Measurements from ENCODE around the gene BST1.

BST1 gene

GRCh38 chr4:15716115-15716514, 13.2 kb downstream of the BST1 start:
- no peak overlapping the region for H3K4me3 ChIP-seq (ENCODE audit: low read length)
- no peak for DNase-seq (ENCODE audit: low read depth)
- TF ChIP-seq CTCF (IDR thresholded peaks at IDR 0.05; ENCODE audit: insufficient read depth, low read depth, low read length, missing control alignments) = no peak

GRCh38 chr4:15717086-15717485, 14.2 kb downstream of the BST1 start:
- no peak for DNase-seq (ENCODE audit: low read depth)
- no peak overlapping the region for H3K4me3 ChIP-seq (ENCODE audit: low read length)
- TF ChIP-seq CTCF (IDR thresholded peaks at IDR 0.05; ENCODE audit: insufficient read depth, low read depth, low read length, missing control alignments) = no peak

GRCh38 chr4:15717657-15718416, 15.0 kb downstream of the BST1 start:
- no peak for TF ChIP-seq CTCF (IDR thresholded peaks at IDR 0.05; ENCODE audit: insufficient read depth, low read depth, low read length, missing control alignments)
- no peak overlapping the region for H3K4me3 ChIP-seq (ENCODE audit: low read length)
- no peak for DNase-seq (ENCODE audit: low read depth)

GRCh38 chr4:15718465-15718864, 15.6 kb downstream of the BST1 start:
- no peak for TF ChIP-seq CTCF (IDR thresholded peaks at IDR 0.05; ENCODE audit: insufficient read depth, low read depth, low read length, missing control alignments)
- no peak for DNase-seq (ENCODE audit: low read depth)
- H3K4me3 ChIP-seq (ENCODE audit: low read length) = no peak overlapping the region

- no peak for DNase-seq (ENCODE audit: low read depth)
- H3K4me3 ChIP-seq (ENCODE audit: low read length) = no peak overlapping the region
- TF ChIP-seq CTCF (IDR thresholded peaks at IDR 0.05; ENCODE audit: insufficient read depth, low read depth, low read length, missing control alignments) = no peak
Observed at GRCh38 chr4:15718959-15719358, 16.1 kb downstream of the BST1 start.

- no peak overlapping the region for H3K4me3 ChIP-seq (ENCODE audit: low read length)
- TF ChIP-seq CTCF (IDR thresholded peaks at IDR 0.05; ENCODE audit: insufficient read depth, low read depth, low read length, missing control alignments) = no peak
- no peak for DNase-seq (ENCODE audit: low read depth)
Observed at GRCh38 chr4:15719506-15719905, 16.6 kb downstream of the BST1 start.

GRCh38 chr4:15720851-15721250, 18.0 kb downstream of the BST1 start:
- H3K4me3 ChIP-seq (ENCODE audit: low read length) = no peak overlapping the region
- no peak for DNase-seq (ENCODE audit: low read depth)
- no peak for TF ChIP-seq CTCF (IDR thresholded peaks at IDR 0.05; ENCODE audit: insufficient read depth, low read depth, low read length, missing control alignments)
